ENCODE results near the gene POLK.

The POLK gene

GRCh38 chr5:75611311-75612225, 99.9 kb downstream of the POLK start, which contains the start of gene ANKDD1B:
TSS of gene ANKDD1B (plus strand) at chr5:75611453. CDS start at chr5:75611635, 182 bp downstream.
- peak; percentile 64 for DNase-seq

GRCh38 chr5:75612226-75612569, 100.5 kb downstream of the POLK start:
- peak; percentile 31 for DNase-seq

GRCh38 chr5:75612901-75613300, 101.2 kb downstream of the POLK start:
- no peak for DNase-seq

GRCh38 chr5:75614176-75614575, 102.5 kb downstream of the POLK start:
- no peak for DNase-seq

GRCh38 chr5:75616371-75616881, 104.7 kb downstream of the POLK start:
- DNase-seq = peak; percentile 21

- DNase-seq = peak; percentile 66
Measured at GRCh38 chr5:75616971-75617621, 105.4 kb downstream of the POLK start.

- DNase-seq = no peak
Measured at GRCh38 chr5:75617736-75618352, 106.2 kb downstream of the POLK start.

GRCh38 chr5:75620184-75620959, 108.7 kb downstream of the POLK start:
- no peak for DNase-seq

- no peak for DNase-seq
Measured at GRCh38 chr5:75622564-75622963, 110.9 kb downstream of the POLK start.

GRCh38 chr5:75623846-75624245, 112.2 kb downstream of the POLK start:
- DNase-seq = no peak

- no peak for DNase-seq
Measured at GRCh38 chr5:75626959-75627358, 115.3 kb downstream of the POLK start.

GRCh38 chr5:75627801-75628200, 116.1 kb downstream of the POLK start:
- no peak for DNase-seq

- DNase-seq = no peak
Measured at GRCh38 chr5:75630875-75631274, 119.2 kb downstream of the POLK start.

- no peak for DNase-seq
Measured at GRCh38 chr5:75632321-75632720, 120.6 kb downstream of the POLK start.

GRCh38 chr5:75637949-75638348, 126.3 kb downstream of the POLK start:
- no peak for DNase-seq

GRCh38 chr5:75639535-75640311, 128.0 kb downstream of the POLK start:
- DNase-seq = no peak

GRCh38 chr5:75640395-75640794, 128.7 kb downstream of the POLK start:
- DNase-seq = no peak

- no peak for DNase-seq
Measured at GRCh38 chr5:75640826-75641225, 129.1 kb downstream of the POLK start.

GRCh38 chr5:75648712-75649111, 137.0 kb downstream of the POLK start:
- no peak for DNase-seq
